Measurements from ENCODE around the gene TARBP1. TPM values are rescaled to one million over a fixed set of nuclear protein-coding genes. Genes with fewer than 3 reads are reported as not detected.
A peak's percentile ranks its signal among the peaks of the same experiment; 100 is the strongest.

Gene TARBP1, protein sequence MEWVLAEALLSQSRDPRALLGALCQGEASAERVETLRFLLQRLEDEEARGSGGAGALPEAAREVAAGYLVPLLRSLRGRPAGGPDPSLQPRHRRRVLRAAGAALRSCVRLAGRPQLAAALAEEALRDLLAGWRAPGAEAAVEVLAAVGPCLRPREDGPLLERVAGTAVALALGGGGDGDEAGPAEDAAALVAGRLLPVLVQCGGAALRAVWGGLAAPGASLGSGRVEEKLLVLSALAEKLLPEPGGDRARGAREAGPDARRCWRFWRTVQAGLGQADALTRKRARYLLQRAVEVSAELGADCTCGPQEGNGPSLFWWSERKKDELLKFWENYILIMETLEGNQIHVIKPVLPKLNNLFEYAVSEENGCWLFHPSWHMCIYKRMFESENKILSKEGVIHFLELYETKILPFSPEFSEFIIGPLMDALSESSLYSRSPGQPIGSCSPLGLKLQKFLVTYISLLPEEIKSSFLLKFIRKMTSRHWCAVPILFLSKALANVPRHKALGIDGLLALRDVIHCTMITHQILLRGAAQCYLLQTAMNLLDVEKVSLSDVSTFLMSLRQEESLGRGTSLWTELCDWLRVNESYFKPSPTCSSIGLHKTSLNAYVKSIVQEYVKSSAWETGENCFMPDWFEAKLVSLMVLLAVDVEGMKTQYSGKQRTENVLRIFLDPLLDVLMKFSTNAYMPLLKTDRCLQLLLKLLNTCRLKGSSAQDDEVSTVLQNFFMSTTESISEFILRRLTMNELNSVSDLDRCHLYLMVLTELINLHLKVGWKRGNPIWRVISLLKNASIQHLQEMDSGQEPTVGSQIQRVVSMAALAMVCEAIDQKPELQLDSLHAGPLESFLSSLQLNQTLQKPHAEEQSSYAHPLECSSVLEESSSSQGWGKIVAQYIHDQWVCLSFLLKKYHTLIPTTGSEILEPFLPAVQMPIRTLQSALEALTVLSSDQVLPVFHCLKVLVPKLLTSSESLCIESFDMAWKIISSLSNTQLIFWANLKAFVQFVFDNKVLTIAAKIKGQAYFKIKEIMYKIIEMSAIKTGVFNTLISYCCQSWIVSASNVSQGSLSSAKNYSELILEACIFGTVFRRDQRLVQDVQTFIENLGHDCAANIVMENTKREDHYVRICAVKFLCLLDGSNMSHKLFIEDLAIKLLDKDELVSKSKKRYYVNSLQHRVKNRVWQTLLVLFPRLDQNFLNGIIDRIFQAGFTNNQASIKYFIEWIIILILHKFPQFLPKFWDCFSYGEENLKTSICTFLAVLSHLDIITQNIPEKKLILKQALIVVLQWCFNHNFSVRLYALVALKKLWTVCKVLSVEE (N-terminal part only)
- 38.1 and 39.6 TPM in 2 replicates for total RNA-seq (2022)
- Bru-seq, nascent RNA, result percentile 83 among the genes with signal in this experiment
- BruChase-seq, experiment 1, labeled RNA remaining after a 6-hour chase, result percentile 70 among the genes with signal in this experiment
- percentile 77 among the genes with signal in this experiment for BruChase-seq, experiment 2, labeled RNA remaining after a 2-hour chase
- long read RNA-seq, full-length matches to known transcripts, result 9 of 18 reads
- long read RNA-seq, partial matches to known transcripts, result 1 of 18 reads
- long read RNA-seq, other reads (novel, unspliced or antisense), result 8 of 18 reads

DNA sequence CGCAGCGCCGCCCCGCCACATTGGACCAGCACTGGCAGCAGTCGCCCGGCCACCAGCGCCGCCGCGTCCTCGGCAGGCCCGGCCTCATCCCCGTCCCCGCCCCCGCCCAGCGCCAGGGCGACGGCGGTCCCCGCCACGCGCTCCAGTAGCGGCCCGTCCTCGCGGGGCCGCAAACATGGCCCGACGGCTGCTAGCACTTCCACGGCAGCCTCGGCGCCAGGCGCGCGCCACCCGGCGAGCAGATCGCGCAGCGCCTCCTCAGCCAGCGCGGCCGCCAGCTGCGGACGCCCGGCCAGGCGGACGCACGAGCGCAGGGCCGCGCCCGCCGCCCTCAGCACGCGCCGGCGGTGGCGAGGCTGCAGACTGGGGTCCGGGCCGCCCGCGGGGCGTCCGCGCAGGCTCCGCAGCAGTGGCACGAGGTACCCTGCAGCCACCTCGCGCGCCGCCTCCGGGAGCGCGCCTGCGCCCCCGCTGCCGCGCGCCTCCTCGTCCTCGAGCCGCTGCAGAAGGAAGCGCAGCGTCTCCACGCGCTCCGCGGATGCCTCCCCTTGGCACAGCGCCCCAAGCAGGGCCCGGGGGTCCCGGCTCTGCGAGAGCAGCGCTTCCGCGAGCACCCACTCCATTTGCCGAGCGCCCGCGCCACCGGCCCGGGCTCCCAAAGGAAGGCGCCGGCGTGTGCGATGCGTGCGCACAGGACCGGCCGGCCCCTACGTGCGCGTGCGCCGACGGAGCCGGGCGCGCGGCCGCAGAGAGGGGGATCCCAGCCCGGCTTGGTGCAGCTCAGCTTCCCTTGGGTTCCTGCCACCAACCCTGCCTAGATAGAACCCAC, at the start of gene TARBP1:
TARBP1 (minus strand) TSS at position 699 of the 829 bp plus-strand sequence; CDS start at position 623, 76 bp downstream.
- H3K27me3 Mint-ChIP-seq (ENCODE audit: unreplicated experiment), result peaks cover 24% of the 10 kb centered on the region
- peak within 1 kb of the TSS; percentile 71 for H3K4me3 Mint-ChIP-seq (ENCODE audit: low read depth, unreplicated experiment)
- BruUV-seq (replicated peaks), result no TSS peak
- peak within 1 kb of the TSS; percentile 51 for H3K27ac Mint-ChIP-seq (ENCODE audit: unreplicated experiment)
- TF ChIP-seq, protein P1, sequence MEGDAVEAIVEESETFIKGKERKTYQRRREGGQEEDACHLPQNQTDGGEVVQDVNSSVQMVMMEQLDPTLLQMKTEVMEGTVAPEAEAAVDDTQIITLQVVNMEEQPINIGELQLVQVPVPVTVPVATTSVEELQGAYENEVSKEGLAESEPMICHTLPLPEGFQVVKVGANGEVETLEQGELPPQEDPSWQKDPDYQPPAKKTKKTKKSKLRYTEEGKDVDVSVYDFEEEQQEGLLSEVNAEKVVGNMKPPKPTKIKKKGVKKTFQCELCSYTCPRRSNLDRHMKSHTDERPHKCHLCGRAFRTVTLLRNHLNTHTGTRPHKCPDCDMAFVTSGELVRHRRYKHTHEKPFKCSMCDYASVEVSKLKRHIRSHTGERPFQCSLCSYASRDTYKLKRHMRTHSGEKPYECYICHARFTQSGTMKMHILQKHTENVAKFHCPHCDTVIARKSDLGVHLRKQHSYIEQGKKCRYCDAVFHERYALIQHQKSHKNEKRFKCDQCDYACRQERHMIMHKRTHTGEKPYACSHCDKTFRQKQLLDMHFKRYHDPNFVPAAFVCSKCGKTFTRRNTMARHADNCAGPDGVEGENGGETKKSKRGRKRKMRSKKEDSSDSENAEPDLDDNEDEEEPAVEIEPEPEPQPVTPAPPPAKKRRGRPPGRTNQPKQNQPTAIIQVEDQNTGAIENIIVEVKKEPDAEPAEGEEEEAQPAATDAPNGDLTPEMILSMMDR (IDR thresholded peaks at IDR 0.05; ENCODE audit: unreplicated experiment), result no peak
- CTCF ChIA-PET, result interaction anchor here (0.6 to 1.2 kb wide), 4 partner anchors 8 to 1027 kb away, joined by 3 to 12 read pairs (median 4); no protein-coding TSS in a partner anchor
- DNase-seq, result peak; percentile 85
- peaks cover 29% of the 10 kb centered on the region for H3K4me1 Mint-ChIP-seq (ENCODE audit: low read depth, unreplicated experiment)
- H3K9me3 Mint-ChIP-seq (ENCODE audit: low read depth, unreplicated experiment), result no peaks in the 10 kb centered on the region
- intact Hi-C loops (cut with micrococcal nuclease; ENCODE audit: unreplicated experiment), result no loop called here
- H3K36me3 Mint-ChIP-seq (ENCODE audit: insufficient read depth, unreplicated experiment), result peaks cover 17% of the 10 kb centered on the region

DNA sequence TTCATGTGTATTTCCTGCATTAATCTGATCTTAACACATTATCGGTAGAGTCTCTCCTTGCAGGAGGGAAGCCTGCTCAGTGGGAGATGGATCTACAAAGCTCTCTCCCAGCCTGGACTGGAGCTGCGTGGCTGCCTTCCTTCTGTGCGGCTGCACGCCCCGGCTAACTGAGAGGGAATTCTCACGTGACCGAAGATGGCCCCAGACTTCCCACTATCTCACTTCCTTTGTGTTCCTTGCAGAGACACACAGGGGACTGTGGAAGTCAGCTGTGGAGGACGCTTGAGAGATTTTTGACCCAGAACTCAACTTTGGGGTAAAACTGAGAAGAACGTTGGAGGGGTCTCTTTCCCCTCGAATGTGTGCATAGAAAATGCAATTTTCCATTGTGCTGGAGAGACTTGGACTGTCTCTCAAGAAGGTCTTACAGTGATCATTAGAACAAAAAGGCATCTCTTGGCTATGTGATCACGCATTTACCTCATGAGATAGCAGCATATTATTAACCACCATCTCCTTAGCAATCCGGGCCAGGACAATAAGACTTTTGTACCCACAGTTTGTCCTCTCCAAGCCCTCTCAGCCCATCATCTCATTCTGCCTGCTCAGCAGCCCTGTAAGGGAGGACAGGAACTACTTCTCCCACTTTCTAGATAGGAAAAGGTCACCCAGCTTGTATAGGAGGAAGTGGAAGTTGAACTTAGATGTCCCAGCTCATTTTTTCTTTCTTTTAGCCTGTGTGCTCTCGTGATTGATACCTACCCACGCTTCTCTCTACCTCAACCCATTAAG, 49.3 kb upstream of the TARBP1 start:
- no peak overlapping the region for H3K4me3 Mint-ChIP-seq (ENCODE audit: low read depth, unreplicated experiment)
- H3K27me3 Mint-ChIP-seq (ENCODE audit: unreplicated experiment), result no peaks in the 10 kb centered on the region

DNA sequence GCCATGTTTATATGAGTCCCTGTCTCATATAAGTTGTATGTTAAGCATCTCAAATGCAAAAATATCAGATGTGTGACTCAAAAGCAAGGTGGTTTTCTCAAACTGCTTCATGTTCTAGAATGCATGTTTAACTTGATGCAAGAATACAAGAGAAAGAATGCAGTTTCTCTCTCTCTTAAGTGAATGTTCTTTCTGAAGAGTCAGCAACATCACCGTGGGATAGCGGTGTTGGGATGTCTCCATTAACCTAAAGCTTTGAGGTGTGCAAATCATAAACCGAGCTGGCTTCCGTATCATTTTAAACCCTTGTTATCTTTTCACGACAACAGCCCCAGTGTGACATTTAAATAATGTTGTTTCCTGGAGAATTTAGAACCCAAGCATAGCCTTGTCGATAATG, 48.4 kb upstream of the TARBP1 start:
- Mint-ChIP-seq H3K27ac (ENCODE audit: unreplicated experiment) (no peak overlapping the region), H3K4me3 (ENCODE audit: low read depth, unreplicated experiment) (no peak overlapping the region), H3K9me3 (ENCODE audit: low read depth, unreplicated experiment) (no peaks in the 10 kb centered on the region), H3K36me3 (ENCODE audit: insufficient read depth, unreplicated experiment) (no peaks in the 10 kb centered on the region), H3K27me3 (ENCODE audit: unreplicated experiment) (no peaks in the 10 kb centered on the region), H3K4me1 (ENCODE audit: low read depth, unreplicated experiment) (peaks cover 19% of the 10 kb centered on the region)
- no peak for DNase-seq
- TF ChIP-seq, protein P1 (IDR thresholded peaks at IDR 0.05; ENCODE audit: unreplicated experiment), result no peak
- intact Hi-C loops (cut with micrococcal nuclease; ENCODE audit: unreplicated experiment), result no loop called here
- CTCF ChIA-PET, result interaction anchor here (0.9 kb wide), 1 partner anchor 17 kb away, joined by 5 read pairs; no protein-coding TSS in a partner anchor
- no TSS peak for BruUV-seq (replicated peaks)

More for the DNA sequence above, 49.3 kb upstream of the TARBP1 start:
- no TSS peak for BruUV-seq (replicated peaks)
- H3K9me3 Mint-ChIP-seq (ENCODE audit: low read depth, unreplicated experiment), result no peaks in the 10 kb centered on the region
- TF ChIP-seq, protein P1 (IDR thresholded peaks at IDR 0.05; ENCODE audit: unreplicated experiment), result no peak
- DNase-seq, result no peak
- intact Hi-C loops (cut with micrococcal nuclease; ENCODE audit: unreplicated experiment), result no loop called here
- H3K4me1 Mint-ChIP-seq (ENCODE audit: low read depth, unreplicated experiment), result peaks cover 26% of the 10 kb centered on the region
- CTCF ChIA-PET, result no interaction called here
- H3K27ac Mint-ChIP-seq (ENCODE audit: unreplicated experiment), result no peak overlapping the region
- H3K36me3 Mint-ChIP-seq (ENCODE audit: insufficient read depth, unreplicated experiment), result no peaks in the 10 kb centered on the region
